GM21367 (cell line): ENCODE data around the gene MTARC2.

ENCODE experiments used
- ATAC-seq: cut with Tn5 transposase; IDR thresholded peaks from one replicate; pipeline ENCODE4 v1.9.1; 2021; ENCODE audit not compliant: unreplicated experiment

Gene MTARC2

DNA sequence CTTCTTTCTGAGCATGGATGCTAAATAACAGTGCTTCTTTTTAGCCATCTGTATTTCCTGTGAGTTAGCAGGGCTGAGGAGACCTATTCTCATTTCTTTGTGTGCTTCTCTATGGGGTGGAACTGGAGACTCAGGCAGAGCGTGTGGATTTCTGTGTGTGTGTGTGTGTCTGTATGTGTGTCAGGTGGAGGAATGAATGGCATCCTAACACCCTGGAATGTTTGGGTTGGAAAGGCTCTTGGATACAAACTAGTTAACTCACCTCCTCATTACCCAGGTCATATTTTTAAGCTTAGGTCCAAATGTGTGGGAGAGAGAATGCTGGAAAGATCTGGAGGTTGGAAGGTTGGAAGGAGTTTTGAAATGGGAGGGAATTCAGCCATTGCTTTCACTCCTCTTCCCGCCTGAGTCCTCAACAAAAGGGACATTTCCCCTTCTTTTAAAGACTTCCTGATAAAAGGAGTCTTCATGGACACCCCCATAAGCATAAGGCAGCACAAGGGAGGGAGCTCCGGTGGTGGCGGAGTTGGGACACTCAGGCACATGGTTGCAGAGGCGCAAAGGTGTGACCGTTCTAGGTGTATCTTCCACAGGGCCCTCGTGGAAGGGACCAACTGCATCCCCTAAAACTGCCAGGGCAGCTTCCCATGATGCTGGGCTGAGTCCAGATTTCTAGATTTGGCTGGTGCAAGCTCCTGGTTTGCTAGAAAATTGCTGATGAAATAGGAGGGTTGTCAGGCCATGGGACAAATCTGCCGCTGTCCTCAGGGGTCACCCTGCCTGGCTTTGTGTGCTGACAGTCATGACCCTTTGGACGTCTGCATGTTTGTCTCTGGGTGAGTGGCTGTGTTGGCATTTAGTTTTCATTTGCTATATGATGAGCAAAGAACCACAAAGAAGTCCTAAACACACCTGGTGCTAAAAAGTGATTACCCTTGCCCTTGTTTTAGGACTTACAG is 76.2 kb downstream of the MTARC2 start:
- no peak for ATAC-seq

DNA sequence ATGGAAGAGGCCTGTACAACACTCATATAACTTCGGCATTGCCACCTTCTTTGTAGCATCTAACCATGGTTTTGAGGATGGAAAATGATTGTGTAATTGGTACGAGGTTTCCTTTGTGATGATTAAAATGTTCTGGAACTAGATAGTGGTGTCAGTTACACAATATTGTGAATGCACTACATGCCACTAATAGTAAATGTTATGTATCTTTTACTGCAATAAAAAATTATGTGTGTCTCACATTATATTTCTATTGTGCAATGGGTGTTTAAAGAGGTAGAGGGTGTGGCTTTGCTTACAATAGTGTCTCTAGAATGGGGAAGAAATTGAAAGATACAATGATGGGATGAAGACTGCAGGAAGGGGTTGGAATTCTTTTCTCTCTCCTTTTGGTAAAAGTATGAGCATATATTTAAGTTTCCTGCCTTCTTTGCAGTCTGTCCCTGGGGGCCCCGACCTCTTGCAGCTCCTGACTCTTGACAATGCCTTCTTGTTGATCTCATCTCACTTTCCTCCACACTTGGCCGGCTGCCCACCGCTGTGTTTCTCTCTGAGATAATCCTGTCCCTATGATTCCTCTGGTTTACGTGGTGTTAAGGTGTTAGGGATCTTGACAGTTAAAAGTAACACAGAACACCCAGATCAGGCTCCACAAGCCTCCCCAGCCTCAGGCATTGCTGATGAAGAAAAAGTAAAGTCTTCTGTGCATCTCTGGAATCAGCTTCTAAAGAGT is 77.9 kb downstream of the MTARC2 start:
- ATAC-seq: no peak

DNA sequence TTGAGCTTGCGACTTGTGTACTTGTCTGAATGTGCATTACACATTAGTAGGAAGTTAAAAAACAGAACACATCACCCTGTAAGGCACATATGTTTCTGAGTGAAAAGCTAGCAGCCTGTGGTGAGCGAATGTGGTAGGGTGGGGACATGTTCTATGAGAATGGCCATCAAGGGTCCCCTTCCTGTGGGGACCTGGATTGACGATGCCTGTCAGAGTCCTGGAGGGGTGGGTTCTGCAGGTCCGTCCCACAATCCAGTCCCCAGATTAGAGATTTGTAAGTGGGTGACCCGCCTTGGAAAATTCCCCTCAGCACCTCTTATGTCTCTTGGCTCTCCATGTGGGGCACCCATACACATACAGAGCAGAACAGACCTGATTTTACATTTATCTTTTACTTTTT is 78.6 kb downstream of the MTARC2 start:
- ATAC-seq: no peak

DNA sequence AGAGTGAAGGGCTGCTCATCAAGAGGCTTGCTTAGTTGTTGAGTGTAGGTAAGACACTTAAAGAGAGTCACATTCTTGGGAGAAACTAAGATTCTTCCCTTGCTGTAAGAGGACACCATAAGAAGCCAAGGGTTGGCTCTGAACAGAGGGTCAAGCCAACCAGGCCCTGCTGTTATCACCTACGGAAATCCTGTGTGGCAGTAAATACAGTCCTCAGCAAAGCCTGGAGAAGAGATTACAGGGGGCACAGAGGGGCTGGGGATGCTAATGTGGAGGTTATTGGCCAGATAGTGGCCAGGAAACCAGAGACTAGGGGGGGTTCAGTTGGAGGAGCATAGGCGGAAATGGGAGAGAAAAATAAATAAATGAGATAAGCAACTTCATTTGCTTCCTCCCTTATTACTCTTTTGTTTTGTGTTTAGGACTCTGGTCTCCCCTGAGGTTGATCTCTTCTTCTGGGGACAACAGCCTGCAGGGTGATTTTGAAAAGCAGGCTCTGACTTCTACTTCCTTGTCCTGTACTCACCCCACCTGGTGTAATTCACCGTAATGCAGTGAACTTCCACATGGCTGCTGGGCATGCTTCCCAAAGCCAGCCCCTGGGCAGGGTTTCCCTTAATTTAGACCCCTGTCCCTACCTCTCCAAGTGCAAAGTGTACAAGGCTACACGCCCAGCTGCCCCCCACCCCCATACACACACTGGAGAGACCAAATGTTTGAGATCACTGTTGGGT is 79.5 kb downstream of the MTARC2 start:
- no peak for ATAC-seq

DNA sequence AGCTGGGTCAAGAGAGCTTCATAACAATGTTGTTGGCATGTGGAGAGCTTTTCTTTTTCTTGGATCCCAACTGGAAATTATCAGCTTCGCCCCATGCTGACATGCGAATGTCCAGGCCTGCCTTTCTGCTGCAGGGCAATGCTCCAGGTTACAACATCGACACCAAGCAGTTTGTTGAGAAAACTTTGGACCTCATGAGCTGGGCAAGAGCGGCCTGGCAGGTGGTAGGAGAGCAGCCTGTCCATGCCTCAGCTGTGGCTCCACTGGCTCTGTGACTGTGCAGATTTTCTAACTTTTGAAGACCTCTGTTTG is 80.0 kb downstream of the MTARC2 start:
- ATAC-seq: no peak

DNA sequence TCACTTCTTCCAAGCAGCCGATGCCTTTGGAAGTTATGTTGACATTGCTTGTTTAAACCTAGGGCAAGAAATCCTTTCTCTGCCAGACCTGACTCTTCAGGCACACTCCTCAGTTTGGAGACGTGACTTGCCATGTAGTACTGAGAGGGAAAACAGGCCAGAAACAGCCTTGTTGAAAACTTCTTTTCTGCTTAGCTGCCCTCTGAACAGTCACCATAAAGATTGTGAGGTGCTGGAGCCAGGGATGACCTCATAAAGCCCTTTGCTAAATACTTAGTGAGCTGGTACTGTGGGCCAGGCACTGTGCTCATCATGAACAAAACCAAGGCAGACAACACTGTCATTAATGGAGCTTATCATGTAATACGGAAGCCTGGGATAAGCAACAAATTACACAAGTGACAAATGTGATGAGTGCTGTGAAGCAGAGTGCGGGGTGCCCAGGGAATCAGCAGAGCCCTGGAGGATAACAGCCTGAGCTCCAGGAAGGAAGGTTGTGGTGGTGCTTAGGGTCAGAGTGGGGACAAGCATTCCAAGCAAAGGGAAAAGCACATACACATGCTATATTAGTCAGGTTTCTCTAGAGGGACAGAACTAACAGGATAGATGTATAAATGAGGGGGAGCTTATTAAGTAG is 80.9 kb downstream of the MTARC2 start:
- ATAC-seq: no peak

DNA sequence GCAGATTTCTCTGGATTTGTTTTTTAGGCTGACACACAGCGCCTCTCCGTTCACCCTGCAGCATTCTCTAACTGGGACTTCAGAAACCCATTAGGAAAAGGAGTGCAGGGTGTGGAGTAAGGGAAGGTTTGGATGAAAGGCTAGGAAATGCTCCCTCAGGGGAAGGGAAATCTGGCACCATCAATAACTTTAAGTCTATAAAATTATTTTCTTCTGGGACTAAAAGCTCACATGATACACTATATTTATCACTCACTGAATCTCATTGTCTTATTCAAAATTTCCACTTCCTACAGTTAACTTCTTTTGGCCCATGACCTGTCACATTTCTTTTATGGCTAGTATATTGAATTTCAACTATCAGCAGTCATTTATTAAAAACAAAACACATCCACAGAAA is 85.3 kb downstream of the MTARC2 start:
- ATAC-seq: no peak
